Activated CD4-positive, alpha-beta T cell treated with anti-CD3 and anti-CD28 coated beads, Interleukin-2, amount 50 U/mL, for 24 hours (primary cell): ENCODE results near the gene TIMP3.
"Not testable (repeated sequence)": the region's sequence is repeated elsewhere in the genome, so short reads cannot be mapped to it uniquely, and the experiment has no call there.

Experiments
- DNase-seq, 2 donors: peaks; one replicate each; pipeline ENCODE4 v3.0.0-alpha.2; 2020; ENCODE audit warnings: low read depth in 1 of 2, low spot score in 1 of 2

TIMP3 gene

DNA sequence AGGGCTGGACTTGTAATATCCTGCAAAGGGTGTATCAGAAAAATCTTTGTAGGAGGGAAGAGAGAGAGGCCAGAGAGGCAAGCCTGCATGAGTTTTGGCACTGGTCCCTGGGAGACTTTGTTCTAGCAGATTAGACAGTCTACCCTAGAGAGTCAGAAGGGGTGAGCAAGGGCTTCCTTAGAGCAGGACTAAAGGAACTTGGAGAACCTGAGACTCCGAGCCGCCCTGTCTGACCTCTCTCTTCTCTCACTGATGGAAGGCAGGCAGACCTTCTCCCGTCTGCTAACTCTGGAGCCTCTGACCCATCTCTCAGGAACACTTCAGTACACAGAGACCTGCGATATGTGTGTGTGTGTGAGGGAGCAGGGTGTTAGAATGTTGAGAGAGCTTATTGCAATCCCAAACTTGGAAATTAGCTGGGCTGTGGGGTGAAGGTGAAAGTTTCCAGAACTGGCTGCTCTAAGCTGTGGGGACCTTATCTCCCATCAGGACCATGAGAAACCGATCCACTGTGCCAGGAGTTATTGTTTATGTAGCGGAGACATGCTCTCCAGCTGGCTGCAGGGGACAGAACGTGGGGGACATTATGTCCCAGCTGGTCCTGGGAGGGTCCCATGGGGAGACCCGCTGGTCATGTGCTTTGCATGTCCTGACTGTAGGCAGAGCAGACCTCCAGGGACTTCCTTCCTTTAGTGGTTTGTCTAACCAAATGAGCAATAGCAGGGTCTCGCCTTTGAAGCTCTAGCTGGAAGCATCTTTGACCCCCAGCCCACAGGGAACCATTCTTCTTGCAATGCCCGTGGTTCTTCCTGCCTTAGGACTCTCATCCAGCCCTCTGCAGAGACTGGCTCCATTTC, 51.1 kb downstream of the TIMP3 start:
- DNase-seq: no peak

DNA sequence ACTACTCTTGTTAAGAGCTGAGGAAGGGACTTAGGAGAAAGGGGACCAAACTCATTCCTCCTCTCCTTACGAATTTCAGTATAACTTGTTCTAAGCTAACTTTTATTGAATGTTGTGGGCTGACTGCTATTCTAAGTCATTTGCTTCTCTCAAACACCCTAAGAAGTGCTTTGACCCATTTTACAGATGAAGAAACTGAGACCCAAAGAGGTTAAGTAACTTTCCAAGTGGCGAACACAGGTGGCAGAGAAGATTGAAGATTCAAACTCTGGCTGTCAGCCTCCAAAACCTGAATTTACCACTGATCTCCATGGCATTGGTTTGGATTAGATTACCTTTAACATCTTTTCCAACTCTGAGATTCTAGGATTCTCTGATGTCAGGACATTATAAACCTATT, 52.2 kb downstream of the TIMP3 start:
- DNase-seq: no peak

DNA sequence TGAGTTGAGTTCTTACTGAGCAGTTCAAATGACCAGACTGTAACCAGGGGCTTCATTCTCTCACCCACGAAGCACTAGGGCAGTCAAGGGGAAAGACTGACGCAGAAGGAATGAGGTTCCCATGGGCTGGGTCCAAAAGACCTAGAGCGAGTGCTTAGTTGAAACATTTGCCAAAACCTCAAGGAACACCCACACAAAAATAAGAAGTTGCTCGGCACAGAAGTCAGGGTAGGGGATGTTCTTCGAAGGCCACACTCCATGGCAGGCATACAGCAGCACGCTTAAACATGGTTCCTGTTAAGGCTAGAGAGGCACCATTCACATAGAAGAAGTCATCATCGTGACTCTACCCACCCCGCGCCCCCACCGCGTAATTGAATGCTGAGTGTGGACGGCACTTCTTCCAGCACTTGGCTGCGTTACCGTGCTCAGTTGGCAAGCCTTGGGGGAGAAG, 52.9 kb downstream of the TIMP3 start:
- no peak for DNase-seq

DNA sequence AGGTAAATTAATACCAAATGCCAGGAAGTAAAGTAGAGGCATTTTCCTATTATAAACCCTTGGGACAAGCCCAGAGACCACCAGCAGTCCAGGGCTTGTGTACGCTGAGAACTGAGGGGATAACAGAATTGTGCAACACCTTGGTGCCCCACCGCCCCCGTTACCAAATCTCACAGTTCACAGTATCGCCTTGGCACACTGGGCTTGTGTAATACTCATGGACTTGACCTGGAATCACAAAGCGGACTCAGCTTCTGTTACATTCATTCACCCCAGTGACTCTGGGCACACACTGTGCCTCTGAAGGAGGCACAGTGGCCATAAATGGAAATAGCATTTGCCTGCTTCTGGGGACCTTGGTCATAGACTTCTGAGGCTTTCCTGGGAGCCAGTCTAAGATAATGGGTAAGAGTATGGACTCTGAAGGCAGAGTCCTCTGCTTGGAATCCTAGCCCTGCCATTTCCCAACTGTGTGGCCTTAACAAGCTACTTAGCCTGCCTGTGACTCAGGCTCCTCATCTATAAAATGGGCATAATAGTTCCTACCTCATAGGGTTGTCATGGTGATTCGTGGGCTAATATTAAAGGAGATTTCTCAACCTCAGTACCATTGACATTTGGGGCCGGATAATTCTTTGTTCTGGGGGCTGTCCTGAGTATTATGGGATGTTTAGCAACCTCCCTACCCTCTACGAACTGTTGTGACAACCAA, 53.7 kb downstream of the TIMP3 start:
- DNase-seq: no peak

DNA sequence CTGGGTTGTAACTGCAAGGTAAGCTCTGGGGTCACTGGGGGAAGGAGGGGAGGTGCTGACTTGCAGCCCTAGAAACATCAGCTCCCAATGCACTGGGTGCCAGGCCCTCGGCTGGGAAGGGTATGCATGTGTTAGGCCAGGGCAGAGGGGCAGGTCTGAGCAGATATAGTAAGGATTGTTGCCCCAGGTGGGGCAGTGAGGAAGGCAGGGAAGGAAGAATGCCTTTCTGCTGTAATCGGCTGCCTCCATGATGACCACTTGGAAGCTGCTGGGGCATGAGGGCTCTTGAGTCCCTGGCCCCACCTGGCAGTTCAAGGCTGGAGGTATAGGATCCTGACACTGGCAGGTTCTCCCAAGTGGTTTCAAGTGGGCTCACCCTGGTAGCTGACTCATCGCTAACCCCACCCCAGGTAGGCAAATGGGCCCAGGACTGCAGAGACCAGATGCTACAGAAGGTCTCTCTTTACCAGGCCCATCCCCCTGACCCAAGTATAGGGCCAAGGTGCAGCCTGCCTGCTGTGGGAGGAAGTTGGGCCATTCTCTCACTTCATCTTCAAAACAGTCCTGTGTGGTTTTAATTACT, 56.7 kb downstream of the TIMP3 start:
- no peak for DNase-seq

DNA sequence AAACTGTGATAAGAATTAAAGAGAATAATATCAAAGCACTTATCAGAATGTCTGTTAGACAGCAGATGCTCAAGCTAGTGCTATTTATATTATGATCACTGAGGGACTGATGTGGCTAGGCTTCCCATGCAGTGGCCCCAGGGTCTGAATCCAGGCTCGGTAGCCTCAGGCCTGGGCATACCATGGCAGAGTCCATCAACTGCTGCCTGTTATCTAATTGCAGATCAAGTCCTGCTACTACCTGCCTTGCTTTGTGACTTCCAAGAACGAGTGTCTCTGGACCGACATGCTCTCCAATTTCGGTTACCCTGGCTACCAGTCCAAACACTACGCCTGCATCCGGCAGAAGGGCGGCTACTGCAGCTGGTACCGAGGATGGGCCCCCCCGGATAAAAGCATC, 57.5 kb downstream of the TIMP3 start:
- no peak for DNase-seq

DNA sequence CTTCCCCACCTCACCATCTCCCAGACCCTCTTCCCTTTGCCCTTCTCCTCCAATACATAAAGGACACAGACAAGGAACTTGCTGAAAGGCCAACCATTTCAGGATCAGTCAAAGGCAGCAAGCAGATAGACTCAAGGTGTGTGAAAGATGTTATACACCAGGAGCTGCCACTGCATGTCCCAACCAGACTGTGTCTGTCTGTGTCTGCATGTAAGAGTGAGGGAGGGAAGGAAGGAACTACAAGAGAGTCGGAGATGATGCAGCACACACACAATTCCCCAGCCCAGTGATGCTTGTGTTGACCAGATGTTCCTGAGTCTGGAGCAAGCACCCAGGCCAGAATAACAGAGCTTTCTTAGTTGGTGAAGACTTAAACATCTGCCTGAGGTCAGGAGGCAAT, 58.2 kb downstream of the TIMP3 start:
- DNase-seq: no peak

DNA sequence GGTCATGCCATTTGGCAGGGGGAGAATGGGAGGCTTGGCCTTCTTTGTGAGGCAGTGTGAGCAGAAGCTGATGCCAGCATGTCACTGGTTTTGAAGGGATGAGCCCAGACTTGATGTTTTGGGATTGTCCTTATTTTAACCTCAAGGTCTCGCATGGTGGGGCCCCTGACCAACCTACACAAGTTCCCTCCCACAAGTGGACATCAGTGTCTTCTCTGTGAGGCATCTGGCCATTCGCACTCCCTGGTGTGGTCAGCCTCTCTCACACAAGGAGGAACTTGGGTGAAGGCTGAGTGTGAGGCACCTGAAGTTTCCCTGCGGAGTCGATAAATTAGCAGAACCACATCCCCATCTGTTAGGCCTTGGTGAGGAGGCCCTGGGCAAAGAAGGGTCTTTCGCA, 59.8 kb downstream of the TIMP3 start:
- DNase-seq: no peak

DNA sequence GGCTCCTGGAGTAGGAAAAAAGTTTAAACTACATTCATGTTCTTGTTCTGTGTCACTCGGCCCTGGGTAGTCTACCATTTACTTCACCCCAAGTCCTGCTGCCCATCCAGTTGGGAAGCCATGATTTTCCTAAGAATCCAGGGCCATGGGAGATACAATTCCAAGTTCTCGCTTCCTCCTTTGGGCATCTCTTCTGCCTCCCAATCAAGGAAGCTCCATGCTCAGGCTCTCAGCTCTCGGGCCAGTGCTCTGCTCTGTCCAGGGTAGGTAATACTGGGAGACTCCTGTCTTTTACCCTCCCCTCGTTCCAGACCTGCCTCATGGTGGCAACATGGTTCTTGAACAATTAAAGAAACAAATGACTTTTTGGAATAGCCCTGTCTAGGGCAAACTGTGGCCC, 60.6 kb downstream of the TIMP3 start:
- no peak for DNase-seq

DNA sequence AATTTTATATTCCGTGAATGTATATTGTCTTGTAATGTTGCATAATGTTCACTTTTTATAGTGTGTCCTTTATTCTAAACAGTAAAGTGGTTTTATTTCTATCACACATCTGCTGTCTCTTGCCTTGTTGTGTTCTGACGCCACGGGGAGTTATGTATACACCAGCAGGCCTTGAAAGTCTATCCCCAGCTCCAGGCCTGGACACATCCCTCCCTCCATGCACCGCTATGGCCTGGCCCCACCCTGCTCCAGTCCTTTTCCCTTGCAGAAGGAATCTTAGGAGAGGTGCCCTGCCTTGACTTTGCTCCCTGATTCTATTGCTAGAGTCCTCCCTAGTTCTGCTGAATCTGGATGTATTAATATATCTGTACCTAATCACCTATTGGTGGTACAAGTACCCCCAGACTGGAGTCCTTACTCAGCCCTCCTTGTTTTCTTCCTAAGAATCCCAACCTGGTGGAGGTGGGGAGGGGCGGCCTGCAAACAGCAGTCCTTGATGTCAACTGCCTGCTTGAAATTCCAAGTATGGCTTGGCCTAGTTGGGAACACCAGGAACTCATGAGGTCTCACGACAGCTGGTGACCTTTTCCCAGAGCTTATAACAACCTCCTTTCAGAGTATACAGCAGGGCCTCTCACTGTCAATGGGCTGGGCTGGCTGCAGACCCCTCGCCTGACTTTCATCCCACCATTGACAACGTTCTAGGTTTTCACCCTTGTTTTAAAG, 61.6 kb downstream of the TIMP3 start:
- no peak for DNase-seq

DNA sequence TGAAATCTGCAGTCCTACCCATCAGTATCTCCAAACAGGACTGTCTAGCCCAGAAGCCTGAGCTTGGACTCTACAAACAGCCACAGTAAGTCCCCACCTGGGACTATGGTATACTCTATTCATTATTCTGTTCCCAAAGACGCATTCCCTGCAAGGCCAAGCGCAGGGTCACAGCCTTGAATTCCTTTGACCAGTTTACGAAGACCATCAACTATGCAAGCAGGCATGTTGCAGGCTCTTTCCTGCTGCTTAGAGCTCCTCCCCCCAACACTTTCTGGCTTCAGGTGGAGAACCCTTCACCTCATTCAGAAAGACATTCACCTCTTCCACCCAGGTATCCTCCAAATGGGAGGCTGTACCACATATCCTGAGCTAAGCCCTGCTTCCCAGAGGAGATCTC, 62.5 kb downstream of the TIMP3 start:
- DNase-seq: no peak

DNA sequence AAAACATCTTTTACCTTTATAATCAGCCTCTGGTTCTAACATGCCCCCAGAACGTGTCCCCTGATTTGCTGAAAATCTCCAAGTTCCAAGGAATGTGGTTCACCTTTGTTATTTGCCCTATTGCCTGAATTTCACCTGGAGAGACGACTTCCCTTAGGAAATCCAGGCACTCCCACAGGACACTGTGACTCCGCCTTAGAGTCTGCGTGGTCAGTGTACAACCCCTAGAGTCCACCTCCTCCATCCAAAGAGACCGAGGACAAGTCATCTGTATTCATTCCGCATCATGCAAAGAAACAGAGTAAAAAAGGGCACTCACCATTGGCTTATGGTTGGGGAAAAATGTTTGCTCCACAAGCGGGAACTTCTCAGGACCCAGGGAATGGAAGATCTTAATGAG, 63.1 kb downstream of the TIMP3 start:
- DNase-seq: no peak

DNA sequence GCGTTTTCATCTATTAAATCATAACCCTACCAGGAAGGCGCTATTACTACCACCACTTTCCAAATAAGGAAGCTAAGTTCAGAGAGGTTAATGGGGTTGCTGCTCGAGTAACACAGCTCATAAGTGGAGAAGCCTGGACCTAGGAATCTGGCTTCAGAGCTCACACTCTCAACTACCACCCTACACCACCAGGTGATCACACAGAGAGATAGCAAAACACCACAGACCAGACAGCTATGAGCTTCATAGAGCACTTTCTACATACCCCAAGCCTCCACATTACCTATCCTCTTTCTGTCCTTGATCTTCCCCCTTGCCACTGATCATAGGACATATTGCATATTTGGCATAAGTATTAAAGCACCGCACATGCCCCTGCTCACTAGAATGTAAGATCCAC, 65.4 kb downstream of the TIMP3 start:
- DNase-seq: no peak

DNA sequence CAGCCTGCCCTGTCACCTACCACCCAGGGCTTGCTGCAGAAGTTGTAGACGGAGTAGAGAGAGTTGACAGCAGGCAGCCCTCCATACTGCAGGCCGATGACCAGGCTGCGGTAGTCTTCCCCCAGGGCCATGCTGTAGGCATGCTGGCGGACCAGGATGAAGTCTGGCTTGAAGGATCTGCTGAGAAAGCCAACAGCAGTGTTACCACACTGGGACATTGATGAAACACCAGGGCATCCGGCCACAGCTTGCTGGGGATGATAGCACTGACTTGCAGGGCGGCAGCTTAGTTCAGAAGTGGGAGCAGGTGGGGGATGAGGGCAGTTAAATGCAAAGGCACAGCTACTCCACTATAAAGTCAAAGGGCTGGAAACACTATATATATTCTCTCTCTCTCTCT, 67.4 kb downstream of the TIMP3 start:
- DNase-seq: no peak

DNA sequence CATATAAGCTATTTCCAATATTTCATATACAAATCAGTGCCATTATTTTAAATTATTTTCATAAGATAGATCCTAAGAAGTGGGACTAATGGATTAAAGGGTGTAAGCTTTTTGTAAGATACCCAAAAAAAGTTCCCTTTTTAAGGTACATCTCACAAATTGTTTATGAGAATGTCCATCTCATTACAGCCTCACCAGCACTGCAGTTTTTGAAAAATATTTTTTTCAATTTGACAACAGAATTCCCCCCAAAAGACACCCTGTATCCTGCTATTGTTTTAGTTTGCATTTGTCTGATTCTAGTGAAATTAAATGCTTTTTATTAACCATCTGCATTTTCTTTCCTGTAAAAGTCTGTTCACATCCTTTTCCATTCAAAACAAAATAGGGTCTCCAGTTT, 69.0 kb downstream of the TIMP3 start:
- DNase-seq: no peak

DNA sequence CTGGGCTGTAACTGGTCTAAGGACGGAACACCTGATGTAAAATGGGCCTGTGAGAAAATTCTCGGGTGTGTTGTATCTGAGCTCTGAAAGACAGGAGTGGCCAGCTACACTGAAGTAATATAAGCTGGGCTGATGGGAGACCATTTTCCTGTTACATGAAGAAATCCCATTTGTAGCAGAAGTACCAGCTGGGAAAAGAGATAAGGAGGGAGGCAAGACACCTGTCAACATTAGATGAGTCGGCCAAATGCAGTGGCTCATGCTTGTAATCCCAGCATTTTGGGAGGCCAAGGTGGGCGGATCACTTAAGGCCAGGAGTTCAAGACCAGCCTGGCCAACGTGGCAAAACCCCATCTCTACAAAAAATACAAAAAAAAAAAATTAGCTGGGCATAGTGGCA, 72.1 kb downstream of the TIMP3 start:
- DNase-seq: not testable (repeated sequence)

DNA sequence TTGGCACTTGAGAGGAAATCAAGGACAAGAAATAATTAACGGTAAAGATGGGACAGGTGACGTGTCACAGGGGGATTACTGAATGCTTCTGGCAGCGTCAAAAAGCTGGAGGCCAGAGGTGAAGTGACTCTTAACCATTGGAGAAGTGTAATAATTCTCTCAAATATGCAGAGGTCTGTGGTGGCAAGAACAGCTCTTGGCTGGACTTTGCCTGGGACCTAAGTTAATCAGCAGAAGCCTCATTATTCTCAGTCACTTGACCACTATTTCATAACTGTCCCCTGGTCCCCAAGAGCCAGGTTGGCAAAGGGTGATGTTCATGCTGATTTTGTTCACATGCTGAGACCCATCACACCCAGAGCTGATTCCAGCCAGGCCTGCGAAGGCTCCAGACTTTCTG, 72.9 kb downstream of the TIMP3 start:
- DNase-seq: no peak

DNA sequence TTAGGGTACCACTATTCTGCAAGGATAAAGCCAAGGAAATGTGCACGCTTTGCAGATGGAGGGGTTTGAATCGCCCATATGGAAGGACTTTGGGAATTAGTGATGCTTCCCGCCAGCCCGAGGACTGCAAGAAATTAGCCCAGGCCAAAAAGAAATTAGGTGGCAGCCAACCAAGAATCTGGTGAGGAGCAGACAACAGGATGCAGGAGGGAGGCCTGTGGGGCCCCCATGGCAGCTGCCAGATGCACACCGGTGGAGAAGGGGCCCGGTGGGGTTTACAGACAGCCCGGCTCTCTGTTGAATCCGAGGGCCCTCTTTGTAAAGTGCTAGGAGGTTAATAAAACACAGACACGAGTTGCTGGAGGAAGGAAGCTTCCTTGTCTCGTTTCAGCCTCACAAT, 73.5 kb downstream of the TIMP3 start:
- DNase-seq: no peak

DNA sequence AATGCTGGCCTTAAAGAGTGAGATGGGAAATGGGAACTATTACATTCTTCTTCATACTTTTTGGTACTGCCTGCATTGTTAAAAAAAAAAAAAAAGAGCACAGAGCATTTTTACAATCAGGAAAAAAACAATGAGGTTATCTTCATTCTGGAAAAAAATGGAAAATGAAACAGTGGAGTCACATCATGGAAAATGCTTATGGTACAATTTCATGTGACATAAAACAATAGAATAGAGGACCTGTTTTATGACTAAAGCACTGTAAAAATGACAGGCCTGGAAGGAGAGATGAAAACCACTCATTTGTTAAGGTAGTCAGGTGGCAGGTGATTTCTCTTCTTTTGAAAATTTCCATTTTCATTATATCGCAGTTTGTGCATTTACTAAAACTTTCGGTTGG, 75.0 kb downstream of the TIMP3 start:
- DNase-seq: no peak

DNA sequence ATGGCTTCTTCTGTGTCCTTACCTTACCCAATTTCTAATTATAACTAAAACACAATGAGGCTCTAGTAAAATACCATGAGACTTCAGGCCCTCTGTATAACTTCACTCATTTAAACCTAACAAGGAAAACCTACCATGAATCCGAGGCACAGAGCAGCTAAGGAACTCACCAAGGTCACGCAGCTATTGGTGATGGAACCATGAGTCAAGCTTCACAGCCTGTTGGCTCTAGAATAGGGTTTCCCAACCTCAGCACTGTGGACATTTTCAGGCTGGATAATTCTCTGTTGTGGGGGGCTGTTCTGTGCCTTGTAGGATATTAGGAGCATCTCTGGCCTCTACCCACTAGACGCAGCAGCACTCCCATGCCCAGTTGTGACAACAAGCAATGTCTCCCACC, 75.7 kb downstream of the TIMP3 start:
- DNase-seq: no peak

DNA sequence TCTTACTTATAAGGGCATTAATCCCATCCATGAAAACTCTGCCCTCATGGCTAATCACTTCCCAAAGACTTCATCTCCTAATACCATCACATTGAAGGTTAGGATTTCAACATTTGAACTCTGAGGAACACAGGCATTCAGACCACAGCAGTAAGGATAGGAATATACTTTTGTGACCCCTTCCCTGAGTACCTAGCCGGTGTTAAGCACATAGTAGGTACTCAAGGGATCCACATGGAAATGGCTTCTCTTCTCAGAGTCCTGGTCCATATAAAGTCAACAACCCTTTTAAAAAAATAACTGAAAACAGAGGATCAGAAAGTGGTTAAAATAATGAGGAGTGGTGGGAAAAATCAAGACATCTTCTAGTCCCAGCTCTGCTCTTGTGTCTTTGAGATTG, 78.0 kb downstream of the TIMP3 start:
- no peak for DNase-seq

DNA sequence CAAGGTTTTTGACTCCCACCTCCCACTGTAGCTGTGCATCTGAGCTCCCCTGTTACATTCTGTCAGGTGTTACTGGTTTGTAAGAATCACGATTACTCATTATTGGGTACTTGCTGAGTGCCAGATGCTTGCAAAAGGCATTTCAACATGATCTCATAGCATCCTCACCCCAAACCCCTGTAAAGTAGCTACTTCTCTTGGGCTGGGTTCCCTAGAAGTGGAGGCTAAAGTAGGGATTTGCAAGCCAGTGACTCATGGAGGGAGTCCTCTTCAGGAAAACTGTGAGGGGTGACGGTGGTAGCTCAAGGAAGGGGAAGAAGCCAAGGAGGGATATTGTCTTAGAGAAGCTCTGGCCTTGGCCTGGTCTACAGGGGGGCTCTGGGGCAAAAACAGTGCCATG, 78.6 kb downstream of the TIMP3 start:
- no peak for DNase-seq
